HG03064 (cell line): ENCODE measurements around the gene ZBTB17.

Experiments
- ATAC-seq: cut with Tn5 transposase; IDR thresholded peaks from one replicate; pipeline ENCODE4 v1.9.1; 2021; ENCODE audit warnings: low read depth; ENCODE audit not compliant: unreplicated experiment

Gene ZBTB17

DNA sequence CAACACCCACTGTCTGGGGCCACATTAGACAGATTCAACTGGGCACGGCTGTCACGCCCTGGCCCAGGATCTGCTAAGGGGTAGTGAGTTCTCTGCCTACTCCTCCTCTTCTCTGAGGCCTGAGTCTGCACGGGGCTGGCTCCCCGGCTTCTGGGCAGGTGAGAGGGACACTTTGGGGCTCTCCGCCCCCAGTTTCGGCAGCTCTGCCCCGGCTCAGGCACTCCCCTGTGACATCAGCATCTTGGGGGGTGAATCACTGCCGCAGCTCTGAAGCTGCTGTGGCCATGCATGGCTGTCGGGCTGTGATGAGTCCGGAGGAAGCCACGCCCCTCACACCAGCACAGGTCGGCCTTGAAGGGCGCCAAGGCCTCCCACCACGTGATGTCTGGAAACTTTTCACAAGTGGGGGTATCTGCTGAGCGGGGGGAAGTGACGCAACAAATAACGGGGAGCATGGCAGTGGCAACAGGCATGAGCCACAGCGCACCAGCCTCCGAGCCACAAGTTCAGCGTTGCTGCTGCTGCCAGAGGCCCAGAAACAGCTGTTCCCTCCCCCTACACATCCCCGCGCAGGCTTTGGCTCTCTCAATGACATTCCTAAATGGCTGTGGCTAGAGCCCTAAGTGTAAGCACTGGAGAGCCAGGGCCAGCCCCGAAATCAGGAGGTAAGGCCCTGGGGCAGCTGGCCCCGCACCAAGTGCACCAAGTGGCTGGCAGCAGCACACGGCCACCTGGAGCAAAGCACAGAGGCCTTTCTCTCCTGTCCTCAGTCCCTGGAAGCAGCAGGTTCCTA lies 26.3 kb downstream of the ZBTB17 start:
- no peak for ATAC-seq

DNA sequence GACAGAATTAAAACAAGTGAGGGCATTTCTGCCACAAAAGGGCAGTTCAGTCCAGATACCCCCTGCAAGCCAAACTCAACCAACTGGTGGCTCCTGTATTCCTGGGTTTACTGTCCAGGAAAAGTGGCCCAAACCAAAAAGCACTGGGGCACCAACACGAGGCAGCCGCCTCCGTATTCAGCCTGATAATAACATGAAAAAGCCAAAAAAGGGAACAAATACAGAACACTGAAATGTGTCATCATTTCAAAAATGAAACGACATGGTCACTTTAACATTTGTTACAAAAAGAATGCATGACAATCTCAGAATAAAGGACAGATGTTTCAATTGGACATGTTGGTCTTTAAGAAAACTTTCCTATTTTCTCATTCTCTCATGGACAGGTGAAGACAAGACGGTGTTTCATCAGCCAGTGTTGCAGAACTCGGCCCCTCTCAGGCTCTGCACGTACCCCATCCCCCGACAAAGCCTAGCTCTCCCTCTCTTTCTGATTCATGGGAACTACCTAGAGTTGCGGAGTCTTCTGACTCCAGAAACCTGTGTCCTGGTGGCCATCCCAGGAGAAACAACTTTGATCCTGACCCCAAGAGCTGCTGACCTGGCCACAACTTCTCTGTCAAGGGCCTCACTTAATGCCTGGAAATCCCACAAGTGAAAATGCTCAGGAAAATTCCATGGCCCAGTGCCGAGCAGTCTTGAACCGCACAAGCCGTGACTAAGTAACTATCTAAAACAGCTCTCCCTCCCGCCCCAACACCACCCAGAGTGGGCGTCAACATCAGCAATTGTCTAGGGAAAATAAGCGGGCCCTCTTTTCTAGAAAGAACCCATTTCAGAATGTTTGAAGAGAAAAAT lies 27.1 kb downstream of the ZBTB17 start:
- no peak for ATAC-seq

DNA sequence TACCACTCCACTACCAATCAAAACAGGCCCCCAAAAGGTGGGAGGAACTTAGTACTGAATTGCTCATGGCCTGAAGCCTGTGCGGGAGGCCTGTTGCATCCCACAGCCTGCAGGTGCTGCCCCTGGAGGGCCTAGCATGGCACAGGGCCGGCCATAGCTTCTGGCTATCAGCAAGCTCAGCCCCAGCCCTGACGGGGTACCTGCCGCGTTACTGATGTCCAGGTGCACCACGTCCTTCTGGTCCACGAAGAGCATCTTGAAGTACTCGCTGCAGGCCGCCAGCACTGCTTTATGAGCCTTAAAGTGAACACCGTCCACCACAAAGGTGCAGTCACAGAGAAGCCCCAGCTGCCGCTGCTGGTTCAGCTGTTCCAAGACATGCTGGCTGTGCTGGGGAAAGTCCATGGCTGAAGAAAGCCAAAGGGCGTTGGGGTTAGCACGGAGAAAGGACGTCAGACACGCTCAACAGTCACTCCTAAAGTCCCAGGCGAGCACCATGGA lies 27.8 kb downstream of the ZBTB17 start:
- no peak for ATAC-seq

DNA sequence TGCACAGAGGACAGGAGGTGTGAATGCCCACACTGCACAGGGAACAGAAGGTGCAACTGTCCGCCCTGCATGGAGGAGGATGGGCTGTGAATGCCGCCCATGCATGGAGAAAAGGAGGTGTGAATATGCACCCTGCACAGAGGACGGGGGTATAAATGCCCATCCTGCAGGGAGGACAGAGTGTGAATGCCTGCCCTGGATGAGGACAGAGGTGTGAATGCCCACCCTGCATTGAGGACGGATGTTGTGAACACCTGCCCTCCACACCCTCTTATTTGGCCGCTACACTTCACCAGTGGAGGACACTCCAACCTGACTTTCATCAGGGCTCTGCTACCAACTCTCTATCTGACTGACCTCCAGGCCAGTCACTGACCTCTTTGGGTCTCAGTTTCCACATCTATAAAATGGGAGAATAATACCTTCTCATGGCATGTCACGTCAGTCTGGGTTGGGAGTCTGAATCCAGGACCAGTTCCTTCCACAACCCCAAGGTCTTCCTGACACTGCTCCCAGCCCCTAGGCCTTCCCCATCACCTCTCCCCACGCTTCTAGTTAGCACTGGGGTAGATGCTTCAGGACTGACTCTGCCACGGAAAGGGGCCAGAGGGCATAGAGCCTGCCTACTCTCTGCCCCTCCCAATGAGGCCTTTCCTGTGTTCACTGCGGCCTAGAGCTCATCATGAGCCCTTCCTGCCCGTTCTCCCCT lies 28.4 kb downstream of the ZBTB17 start:
- ATAC-seq, result no peak

DNA sequence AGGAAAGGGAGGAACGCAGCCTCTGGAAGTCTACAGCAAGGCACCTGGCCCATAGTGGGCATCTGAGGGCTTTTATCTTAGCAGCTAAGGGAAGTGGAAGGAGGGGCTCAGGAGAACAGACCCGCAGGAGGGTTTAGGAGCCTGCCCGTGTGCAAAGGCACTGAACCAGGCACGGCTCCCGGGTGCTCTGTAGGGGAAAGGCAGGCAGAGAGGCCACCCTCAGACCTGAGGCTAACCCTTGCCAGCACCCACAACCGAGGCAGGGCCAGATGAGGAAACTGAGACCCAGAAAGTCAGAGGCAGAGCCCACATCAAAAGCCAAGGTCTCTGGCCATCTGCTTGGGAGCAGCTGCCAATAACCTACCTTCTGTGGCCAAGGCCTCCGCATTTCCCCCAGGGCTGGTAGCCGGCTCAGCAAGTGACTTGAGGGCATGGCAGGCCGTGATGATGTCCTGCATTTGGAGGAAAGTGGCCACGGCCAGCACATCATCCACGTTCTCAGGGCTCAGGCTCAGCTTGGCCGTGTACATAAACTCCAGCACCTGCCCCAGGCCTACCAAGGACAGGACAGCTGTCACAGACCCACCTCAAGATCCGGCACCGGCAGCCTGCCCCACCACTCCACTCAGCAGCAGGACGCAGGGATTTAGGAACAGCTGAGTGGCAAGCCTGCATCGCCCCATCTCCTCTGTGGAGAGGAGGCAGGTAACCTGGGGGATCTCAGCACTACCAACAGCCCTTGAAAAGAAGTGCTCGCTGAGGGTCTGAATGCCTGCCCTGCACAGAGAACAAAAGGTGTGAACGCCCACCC lies 29.1 kb downstream of the ZBTB17 start:
- no peak for ATAC-seq

DNA sequence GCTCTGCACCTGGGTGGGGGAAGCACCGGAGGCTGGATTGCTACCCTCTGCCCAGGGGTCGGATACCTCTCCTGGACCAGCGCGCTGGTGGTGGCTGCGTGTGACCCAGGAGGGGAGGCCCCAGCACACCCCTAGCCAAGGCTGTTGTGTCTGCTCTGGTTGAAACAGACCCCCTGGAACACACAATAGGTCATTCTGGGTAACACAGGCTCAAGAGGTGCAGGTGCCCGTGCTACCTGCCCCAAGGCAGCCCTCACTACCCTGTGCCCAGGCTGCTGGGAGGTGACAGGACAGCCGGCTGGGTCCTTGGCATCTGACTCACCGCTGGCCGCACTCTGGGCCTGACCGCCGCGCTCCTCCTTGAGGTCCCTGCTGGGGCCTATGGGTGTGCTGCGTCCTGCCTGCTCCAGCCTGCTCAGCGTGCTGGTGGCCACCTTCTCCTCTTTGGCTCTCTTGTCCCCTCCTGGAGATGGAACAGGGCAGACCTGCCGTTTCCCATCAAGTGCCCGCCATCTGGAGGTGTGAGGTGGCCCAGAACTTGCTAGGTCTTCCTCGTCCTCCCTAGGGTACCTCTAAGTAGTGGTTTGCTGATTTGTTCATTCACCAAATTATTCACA lies 30.0 kb downstream of the ZBTB17 start:
- ATAC-seq, result no peak

DNA sequence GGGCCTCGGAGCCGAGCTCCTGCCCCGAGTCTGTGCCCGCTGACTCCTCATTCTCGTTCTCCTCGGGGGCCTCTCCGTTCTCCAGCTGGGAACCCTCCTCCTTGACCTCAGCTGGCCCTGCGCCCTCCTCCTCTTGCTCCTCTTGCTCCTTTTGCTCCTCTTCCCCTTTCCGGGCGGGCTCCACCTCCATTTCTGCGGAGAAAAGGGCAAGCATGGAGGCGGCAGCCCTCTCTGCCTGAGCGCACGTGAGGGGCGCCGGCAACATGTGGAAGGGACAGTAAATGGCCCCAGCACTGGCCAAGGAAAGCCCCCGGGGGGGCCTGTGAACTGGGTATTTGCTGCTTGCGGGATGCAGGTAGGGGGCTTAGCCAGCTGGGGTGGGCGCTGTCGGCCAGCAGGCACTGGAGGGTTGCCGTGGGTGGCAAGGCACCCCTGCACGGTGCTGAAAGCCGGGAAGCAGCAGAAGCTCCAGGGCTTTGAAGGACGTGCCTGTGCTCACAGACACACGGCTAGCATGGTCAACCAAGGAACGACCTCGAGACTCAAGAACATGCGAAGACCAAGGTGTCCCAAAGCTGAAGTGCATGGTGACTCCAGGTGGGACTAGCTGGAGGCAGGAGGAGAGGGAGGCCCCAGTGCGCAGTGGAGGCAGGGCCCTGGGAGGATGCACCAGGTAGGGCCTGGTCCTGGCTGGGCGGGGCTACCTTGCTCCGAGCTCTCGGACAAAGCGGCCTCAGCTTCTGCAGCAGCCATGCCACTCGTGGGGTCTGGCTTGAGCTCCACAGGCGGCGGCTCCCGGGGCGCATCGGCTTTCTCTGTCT lies 30.7 kb downstream of the ZBTB17 start:
- ATAC-seq, result no peak

DNA sequence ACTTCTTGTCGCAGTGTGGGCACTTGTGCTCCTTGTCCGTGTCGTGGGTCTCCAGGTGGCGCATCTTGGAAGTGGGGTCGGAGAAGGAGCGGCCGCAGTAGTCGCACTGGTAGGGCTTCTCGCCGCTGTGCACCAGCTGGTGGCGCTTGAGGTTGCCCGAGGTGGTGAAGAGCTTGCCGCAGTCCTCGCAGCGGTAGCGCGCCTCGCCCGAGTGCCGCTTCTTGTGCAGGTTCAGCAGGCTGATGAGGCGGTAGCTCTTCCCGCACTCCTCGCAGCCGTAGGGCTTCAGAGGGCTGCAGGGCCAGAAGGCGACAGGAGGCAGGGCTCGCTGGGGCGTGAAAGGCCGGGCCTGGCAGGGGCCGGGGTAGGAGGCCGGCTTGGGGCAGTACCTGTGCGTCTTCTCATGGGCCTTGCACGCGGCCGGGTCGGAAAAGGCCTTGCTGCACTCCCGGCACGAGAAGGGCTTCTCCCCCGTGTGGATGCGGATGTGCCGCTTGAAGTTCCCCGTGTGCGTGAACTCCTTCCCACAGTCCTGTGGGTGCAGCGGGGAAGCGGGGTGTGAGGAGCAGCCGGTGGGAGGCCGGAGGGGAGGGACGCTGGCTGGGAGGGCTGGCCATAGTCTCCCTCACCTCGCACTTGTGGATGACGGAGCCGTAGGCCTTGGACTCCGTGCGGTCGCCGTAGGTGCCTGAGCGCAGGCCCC lies 31.4 kb downstream of the ZBTB17 start:
- no peak for ATAC-seq

DNA sequence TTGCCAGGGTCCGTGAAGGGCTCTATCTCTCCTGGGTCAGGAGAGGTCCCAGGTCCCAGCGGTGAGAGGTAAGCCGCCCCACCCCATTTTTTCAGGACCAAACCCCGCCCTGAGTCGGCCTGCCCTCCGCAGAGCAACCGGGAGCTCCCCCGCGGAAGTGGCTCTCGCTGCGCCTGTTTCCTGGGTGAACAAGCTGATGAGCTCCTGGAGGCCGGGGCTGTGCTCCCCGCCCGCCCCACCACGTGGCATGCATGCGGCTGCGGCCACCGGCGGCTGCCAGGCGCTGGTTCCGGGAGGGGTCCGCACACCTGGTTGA lies 32.0 kb downstream of the ZBTB17 start:
- ATAC-seq, result no peak

DNA sequence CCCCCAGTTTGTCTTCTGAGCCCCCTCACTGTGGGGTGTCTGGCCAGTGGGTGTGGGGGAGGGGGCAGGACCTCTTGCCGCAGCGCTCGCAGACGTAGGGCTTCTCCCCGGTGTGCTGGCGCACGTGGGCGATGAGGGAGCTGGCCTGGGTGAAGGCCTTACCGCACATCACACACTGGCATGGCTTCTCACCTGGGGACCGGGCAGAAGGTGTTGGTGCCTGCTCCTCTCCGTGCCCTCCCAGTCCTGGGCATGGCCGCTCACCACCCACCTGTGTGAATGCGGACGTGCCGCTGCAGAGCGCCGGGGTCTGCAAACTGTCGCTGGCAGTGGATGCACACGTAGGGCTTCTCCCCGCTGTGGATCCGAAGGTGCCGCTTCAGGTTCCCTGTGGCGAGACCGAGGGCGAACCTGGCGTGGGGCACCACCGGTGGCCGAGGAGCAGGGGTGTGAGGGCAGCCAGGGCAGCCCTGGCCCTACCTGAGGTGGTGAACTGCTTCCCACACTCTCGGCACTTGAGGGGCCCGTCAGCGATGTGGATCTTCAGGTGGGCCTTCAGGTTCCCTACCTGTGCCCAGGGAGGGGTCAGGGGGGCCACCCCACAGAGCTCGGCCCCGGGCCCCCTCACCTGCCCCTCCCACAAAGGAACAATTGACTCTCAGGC lies 32.4 kb downstream of the ZBTB17 start:
- no peak for ATAC-seq

DNA sequence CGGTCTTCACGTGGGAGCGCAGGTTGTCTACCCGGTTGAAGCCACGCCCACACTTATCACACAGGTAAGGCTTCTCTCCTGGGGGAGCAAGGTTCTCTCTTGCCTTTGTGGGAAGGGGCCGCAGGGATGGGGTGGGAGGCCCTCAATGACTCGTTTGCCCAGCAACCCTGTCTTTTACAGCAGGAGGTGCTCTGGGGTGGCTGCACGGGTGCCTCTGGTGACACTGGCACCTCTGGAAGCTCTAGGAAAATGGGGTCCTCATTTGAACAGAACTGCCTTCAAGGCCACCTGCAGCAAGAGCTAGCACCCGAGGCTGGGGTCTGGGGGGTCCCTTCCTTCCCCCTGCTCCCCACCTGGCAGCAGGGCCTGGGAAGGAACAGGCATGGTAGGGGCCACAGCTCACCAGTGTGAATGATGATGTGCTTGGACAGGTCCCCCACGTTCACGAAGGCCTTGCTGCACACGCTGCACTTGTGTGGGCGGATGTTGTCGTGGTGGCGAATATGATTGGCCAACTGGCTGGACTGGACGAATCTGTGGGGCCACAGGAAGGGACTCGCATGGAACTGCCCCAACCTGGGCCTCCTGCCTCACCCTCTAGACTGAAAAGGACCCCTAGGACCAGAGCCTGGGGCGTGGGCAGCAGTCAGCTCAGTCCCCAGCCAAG lies 33.1 kb downstream of the ZBTB17 start:
- no peak for ATAC-seq

DNA sequence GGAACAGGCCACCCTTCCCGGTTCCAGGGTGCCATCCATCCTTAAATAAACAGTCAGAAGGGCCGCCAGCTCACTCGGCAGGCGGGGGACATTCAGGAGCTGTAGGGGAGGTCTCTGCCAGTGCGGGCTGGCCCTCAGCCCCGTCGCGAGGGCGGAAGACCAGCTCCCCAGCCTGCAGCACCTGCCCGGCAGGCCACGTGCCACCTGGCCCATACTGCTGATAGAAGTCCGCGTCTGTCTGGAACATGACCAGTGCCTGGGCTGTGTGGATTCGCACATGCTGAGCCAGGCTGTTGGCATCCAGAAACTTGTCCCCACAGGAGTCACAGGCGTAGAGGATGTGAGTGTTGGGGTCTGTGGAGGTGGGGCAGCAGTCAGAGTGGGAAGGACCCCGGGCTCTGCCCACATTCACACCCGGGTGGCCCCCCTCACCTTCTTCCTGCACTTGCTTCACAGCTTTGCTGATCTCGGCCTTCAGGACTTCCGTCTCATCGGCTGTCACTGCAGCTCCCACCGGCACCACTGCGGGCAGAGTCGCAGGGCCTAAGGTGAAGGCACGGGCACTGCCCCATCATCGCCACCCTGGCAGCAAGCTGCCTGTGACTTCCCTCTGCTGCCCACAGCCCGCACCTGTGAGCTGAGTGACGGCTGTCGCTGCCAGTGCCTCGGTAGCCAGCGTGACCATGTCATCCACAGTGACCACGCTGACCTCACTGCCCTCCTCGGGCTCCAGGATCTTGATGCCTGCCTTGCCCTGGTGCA lies 33.8 kb downstream of the ZBTB17 start:
- ATAC-seq, result no peak

DNA sequence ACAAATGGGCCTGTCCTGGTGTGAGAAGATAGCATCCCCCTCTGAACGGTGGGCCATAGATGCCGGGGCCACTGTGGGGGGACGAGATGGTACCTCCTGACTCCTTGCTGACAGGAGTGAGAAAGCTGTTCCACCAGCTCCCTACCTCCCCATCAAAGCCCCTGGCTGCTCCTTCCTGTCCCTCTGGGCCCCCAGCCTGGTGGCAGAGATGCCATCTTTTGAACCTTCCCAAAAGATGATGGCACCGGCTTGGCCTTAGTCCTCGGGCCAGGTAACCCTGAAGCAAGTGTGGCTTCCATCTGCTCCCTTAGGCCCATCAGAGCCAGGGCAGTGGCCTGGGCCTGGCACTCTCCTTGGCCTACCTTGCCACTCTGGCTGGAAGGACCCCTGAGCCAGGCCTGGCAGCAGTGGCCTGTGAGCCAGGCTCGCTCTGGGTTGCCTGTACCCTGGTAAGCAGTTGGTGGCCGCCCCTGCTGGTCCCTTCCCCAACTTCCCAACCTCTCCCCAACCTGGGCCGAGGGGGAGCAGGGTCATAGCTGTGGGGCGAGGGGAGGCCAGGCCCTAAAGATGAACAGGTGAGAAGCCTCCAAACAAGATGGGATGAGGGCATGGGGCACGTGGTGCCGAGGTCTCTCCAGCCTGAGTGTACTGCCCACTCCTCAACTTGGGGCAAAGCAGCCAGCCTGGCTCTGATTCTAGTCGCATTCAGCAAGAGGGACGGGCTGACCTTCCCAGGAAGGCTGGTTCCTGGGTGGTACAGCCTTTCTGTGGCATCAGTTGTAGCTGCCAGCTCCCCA lies 34.7 kb downstream of the ZBTB17 start:
- ATAC-seq, result no peak

DNA sequence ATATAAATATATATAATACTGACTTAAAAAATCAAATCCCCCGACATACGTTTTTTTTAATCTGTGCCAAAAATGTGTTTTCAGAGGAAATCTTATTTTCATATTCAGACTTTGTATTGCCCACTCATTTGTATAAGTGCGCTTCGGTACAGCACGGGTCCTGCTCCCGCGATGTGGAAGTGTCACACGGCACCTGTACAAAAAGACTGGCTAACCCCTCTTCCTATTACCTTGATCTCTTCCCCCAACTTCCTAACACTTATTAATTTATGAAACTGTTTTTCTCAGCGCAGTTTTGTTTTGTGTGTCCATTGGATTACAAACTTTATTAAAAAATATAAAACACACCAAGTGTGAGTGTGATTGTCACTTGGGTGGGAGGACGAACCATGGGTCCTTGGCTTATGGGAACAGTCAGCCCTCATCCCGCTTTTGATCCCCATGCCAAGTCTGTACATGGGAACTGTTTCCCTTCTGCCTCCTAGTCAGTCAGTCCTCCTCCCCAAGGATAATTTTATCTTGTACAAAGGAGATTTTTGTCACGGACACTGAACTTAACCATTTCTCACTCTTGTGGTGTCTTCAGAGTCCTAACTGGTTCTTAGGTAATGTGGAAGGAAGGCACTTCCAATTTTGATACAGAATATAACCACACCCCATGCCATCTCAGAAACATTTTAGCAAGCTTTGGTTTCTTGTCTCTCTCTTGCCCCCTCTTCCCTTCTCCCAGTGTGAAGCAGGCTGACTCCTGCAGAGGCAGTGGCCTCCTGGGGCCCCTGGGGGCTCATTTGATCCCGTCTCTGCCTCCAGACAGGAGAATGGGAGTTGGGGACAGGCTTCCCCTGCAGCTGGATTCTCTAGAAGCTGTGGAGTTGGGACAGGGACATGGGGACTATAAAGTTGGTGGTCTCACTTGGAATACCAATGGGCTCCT lies 35.5 kb downstream of the ZBTB17 start:
- no peak for ATAC-seq
